Lower leg skin (tissue), 4 donors: ENCODE measurements around the gene CDH13. TPM values are rescaled to one million over a fixed set of nuclear protein-coding genes. Genes with fewer than 3 reads are reported as not detected.

Experiments
- DNase-seq, 2 donors: peaks; one replicate each; pipeline ENCODE4 v3.0.0-alpha.2; 2019; ENCODE audit warnings: low spot score in 2 of 2
- H3K4me3 ChIP-seq: fragments of 200-600 bp; sonication (generic); 2 replicates; pipeline ENCODE4 v1.5.1; 2017; ENCODE audit warnings: mild to moderate bottlenecking, low read depth; ENCODE audit not compliant: poor library complexity, severe bottlenecking
- POLR2A ChIP-seq, 2 donors: fragments of 450-650 bp; IDR thresholded peaks; one replicate each; pipeline ENCODE4 v1.6.1; 2016 to 2017; ENCODE audit warnings: antibody characterized with exemption in 2 of 2, mild to moderate bottlenecking in 1 of 2, moderate library complexity in 1 of 2
- WGBS, 2 donors: methylation state at CpG; one replicate each; pipeline ENCODE4 v1.1.5; 2018; 5-methylcytosine and 5-hydroxymethylcytosine counted together
- intact Hi-C: fragments of 100-400 bp; cut with DNase I; formaldehyde crosslinking; loops from one replicate; pipeline ENCODE4 v1.15.0; 2023; ENCODE audit warnings: low total_unique reads
- total RNA-seq, 4 donors: library from RNA; depleted of rRNA; stranded (reverse); fragments of >200 nt; gene quantifications; one replicate each; pipeline ENCODE4 v1.1.0, GENCODE V29; 2016
- TF ChIP-seq, protein P1 (sequence below), 3 donors: fragments of 450-650 bp; IDR thresholded peaks; one replicate each; pipeline ENCODE4 v1.5.1; 2016; ENCODE audit warnings: antibody characterized with exemption in 3 of 3, mild to moderate bottlenecking in 3 of 3, moderate library complexity in 2 of 3

Gene CDH13
- total RNA-seq, 4 donors from 2014 or later, result 102 to 246 (median 155) TPM

DNA sequence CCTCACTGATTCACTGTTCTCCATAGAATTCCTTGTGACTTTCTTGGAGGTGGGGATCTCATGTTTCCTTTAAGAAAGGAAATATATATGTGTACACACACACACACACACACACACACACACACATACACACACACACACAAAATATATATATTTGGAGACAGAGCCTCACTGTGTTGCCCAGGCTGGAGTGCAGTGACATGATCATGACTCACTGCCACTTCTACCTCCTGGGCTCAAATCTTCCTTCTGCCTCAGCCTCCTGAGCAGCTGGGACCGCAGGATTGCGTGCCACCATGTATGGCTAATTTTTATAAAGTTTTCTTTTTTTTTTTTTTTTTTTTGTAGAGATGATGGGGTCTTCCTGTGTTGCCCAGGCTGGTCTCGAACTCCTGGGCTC lies 45.9 kb downstream of the CDH13 start:
- H3K4me3 ChIP-seq, result no peak overlapping the region
- 93 to 94% methylated on average over 3 of the region's 3 CpGs for WGBS, 2 donors
- no peak for TF ChIP-seq POLR2A (IDR thresholded peaks at IDR 0.05)
- TF ChIP-seq, protein P1, sequence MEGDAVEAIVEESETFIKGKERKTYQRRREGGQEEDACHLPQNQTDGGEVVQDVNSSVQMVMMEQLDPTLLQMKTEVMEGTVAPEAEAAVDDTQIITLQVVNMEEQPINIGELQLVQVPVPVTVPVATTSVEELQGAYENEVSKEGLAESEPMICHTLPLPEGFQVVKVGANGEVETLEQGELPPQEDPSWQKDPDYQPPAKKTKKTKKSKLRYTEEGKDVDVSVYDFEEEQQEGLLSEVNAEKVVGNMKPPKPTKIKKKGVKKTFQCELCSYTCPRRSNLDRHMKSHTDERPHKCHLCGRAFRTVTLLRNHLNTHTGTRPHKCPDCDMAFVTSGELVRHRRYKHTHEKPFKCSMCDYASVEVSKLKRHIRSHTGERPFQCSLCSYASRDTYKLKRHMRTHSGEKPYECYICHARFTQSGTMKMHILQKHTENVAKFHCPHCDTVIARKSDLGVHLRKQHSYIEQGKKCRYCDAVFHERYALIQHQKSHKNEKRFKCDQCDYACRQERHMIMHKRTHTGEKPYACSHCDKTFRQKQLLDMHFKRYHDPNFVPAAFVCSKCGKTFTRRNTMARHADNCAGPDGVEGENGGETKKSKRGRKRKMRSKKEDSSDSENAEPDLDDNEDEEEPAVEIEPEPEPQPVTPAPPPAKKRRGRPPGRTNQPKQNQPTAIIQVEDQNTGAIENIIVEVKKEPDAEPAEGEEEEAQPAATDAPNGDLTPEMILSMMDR (IDR thresholded peaks at IDR 0.05), result no peak
- no peak for DNase-seq
- intact Hi-C loops, result no loop called here

DNA sequence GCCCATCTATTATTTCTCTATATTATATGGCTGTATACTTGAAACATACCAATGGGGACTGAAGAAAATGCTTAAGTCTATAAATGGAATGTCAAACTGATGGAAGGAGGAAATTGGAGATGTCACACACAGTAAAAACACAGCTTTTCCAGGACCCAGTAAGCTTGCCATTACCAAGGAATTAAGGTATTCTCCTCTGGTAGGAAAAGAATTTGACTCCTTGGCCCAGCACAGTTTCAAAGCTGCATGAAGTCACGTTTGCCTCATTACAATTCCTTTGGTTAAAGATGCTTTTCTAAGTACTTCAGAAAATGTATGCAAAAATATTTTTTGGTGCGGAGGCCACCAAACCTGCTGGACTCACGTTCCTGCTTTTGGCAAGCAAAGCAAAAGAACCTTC lies 48.5 kb downstream of the CDH13 start:
- no peak for TF ChIP-seq POLR2A (IDR thresholded peaks at IDR 0.05)
- TF ChIP-seq, protein P1 (IDR thresholded peaks at IDR 0.05), result no peak
- no peak for DNase-seq
- H3K4me3 ChIP-seq, result no peak overlapping the region
- intact Hi-C loops, result no loop called here
- WGBS, 2 donors, result 70 to 79% methylated on average over 3 of the region's 3 CpGs

DNA sequence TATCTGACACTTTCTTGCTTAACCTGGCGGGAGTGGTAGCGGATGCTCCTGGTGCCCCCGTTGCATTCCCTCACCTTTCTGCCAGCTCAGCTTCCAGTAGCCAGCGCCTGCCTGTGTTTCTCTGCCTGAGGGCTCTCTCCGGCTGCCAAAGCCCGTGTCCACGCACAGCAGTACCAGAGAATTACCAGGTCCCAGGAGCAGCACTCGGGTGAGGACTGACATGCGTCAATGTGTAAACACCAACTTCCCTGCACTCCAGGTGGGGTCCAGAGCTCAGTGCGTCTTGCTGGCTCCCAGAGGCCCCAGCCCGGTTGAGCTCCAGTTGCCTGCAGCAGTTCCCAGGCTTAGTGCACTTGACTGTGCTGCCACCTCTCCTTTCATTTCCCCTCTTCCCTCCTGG lies 54.8 kb downstream of the CDH13 start:
- intact Hi-C loops, result no loop called here
- TF ChIP-seq, protein P1 (IDR thresholded peaks at IDR 0.05), result no peak
- TF ChIP-seq POLR2A (IDR thresholded peaks at IDR 0.05), result no peak
- WGBS, 2 donors, result 77 to 78% methylated on average over 11 of the region's 11 CpGs
- no peak for DNase-seq
- no peak overlapping the region for H3K4me3 ChIP-seq

DNA sequence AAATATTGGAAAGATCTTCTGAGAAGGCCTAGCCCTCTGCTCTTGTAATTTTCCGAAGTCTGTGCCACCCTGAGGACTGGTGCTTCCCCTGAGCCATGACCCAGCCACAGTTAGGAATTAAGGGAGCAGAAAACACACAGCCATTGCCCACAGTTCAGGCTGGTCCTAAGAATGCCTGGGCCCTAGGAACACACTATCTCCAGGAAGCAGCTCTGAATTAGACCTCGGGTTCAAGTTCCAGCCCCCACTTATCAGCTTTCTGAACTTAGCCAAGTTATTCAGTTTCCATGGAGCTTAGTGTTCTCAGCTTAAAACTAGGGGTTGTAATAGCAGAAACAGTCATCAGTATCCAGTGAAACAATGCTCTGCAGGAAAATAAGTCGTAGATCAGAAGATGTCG lies 56.0 kb downstream of the CDH13 start:
- no peak overlapping the region for H3K4me3 ChIP-seq
- TF ChIP-seq, protein P1 (IDR thresholded peaks at IDR 0.05), result no peak
- no peak for TF ChIP-seq POLR2A (IDR thresholded peaks at IDR 0.05)
- no peak for DNase-seq
- intact Hi-C loops, result no loop called here
- WGBS, 2 donors, result 81 to 87% methylated on average over 4 of the region's 4 CpGs

DNA sequence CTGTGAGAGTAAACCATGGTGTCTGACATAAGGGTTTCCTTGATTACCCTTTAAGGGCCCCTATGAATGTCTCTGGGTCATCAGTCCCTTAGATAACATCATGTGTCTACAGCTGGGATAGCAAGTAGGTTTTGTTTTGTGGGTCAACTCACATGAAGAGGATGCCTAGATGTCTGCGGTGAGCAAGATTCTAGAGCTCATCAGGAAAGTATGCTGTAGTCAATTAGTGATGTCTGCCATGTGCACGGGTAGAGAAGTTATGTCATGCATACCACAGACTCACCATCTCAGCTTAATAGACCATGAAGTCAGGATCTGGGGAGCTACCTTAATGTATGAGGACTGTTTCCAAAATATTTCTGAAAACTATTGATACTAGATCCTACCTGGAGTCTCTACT lies 57.5 kb downstream of the CDH13 start:
- WGBS, 2 donors, result 78 to 88% methylated on average over 2 of the region's 2 CpGs

DNA sequence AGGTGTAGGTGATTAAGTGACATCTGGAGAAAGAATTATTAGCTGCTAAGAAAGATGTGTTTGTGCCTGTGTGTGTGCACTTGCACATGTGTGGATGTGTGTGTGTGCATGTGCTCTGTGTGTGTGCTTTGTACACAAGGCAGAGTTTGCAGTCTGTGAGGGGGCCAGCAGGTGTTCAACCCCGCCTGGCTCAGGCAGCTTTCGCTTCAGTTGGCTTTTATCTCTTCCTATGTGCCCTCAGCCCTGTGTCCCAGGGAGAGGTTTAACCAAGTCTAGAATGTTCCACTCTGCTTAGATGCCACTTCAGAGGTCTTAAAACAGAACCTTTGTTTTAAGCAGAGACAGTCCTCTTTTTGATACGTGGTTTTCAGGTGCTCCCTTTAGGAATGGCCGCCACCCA lies 58.8 kb downstream of the CDH13 start:
- H3K4me3 ChIP-seq, result no peak overlapping the region
- DNase-seq, result no peak
- TF ChIP-seq, protein P1 (IDR thresholded peaks at IDR 0.05), result no peak
- no peak for TF ChIP-seq POLR2A (IDR thresholded peaks at IDR 0.05)
- intact Hi-C loops, result no loop called here
- 82 to 88% methylated on average over 4 of the region's 4 CpGs for WGBS, 2 donors

More for the DNA sequence above, 57.5 kb downstream of the CDH13 start:
- H3K4me3 ChIP-seq, result no peak overlapping the region
- no peak for DNase-seq
- intact Hi-C loops, result no loop called here
- TF ChIP-seq, protein P1 (IDR thresholded peaks at IDR 0.05), result no peak
- no peak for TF ChIP-seq POLR2A (IDR thresholded peaks at IDR 0.05)
